CD4-positive, alpha-beta T cell (primary cell): ENCODE data around the gene CAP2. TPM values are rescaled to one million over a fixed set of nuclear protein-coding genes. Genes with fewer than 3 reads are reported as not detected.

Experiments used
- ATAC-seq: fragments of 200-7000 bp; cut with Tn5 transposase; one replicate; pipeline ENCODE4 v1.10.0; 2022; ENCODE audit warnings: mild to moderate bottlenecking; ENCODE audit not compliant: poor library complexity
- CTCF ChIA-PET: fragments of 350-600 bp; sonication (Branson Sonifier 250); formaldehyde crosslinking; loops from one replicate; lab custom pipeline; 2021; ENCODE audit warnings: antibody characterized with exemption, inconsistent platforms; lab: Charles Lee
- POLR2A ChIA-PET: fragments of 350-600 bp; sonication (Branson Sonifier 250); formaldehyde crosslinking; loops from one replicate; lab custom pipeline; 2021; ENCODE audit warnings: antibody characterized with exemption, inconsistent platforms; lab: Charles Lee
- DNase-seq, 14 experiments: peaks; one replicate each; pipeline ENCODE4 v3.0.0-alpha.2; 2013 to 2020; ENCODE audit warnings: mixed read lengths in 2 of 14
- H3K27ac ChIP-seq, 2 donors: one replicate each; pipeline versions ENCODE4 v1.5.1 to v1.7.0; 2013; ENCODE audit warnings: low read length in 2 of 2, low read depth in 1 of 2, mild to moderate bottlenecking in 1 of 2
- H3K27me3 ChIP-seq, 2 experiments: 1 replicate in 1 of 2; 2 replicates in 1 of 2; pipeline versions ENCODE4 v1.6.1 to v1.7.0; 2013; ENCODE audit warnings: low read length in 2 of 2, control low read depth in 1 of 2, mild to moderate bottlenecking in 1 of 2, moderate library complexity in 1 of 2; ENCODE audit not compliant: insufficient read depth in 2 of 2, control insufficient read depth in 1 of 2
- H3K36me3 ChIP-seq: one replicate; pipeline ENCODE4 v1.6.1; 2013; ENCODE audit warnings: low read length, control low read depth; ENCODE audit not compliant: insufficient read depth
- H3K4me1 ChIP-seq: one replicate; pipeline ENCODE4 v1.6.1; 2013; ENCODE audit warnings: low read length, control low read depth; ENCODE audit not compliant: insufficient read depth
- H3K4me3 ChIP-seq: one replicate; pipeline ENCODE4 v1.5.1; 2013; ENCODE audit warnings: mild to moderate bottlenecking, low read length, moderate library complexity
- H3K9me3 ChIP-seq, 2 experiments: 1 replicate in 1 of 2; 2 replicates in 1 of 2; pipeline versions ENCODE4 v1.6.1 to v1.7.0; 2013; ENCODE audit warnings: low read length in 2 of 2, mild to moderate bottlenecking in 2 of 2, control low read depth in 1 of 2, moderate library complexity in 1 of 2; ENCODE audit not compliant: control insufficient read depth in 1 of 2, insufficient read depth in 1 of 2
- H3K27ac Mint-ChIP-seq: one replicate; pipeline ENCODE4 v1.8.0; 2020; ENCODE audit warnings: mixed read lengths
- H3K27me3 Mint-ChIP-seq: one replicate; pipeline ENCODE4 v1.8.0; 2021; ENCODE audit warnings: mixed read lengths
- H3K36me3 Mint-ChIP-seq: one replicate; pipeline ENCODE4 v1.8.0; 2021; ENCODE audit warnings: low read depth, mixed read lengths
- H3K4me1 Mint-ChIP-seq: one replicate; pipeline ENCODE4 v1.8.0; 2021; ENCODE audit warnings: low read depth, mixed read lengths
- H3K4me3 Mint-ChIP-seq: one replicate; pipeline ENCODE4 v1.8.0; 2020; ENCODE audit warnings: mild to moderate bottlenecking, mixed read lengths
- H3K9me3 Mint-ChIP-seq: one replicate; pipeline ENCODE4 v1.8.0; 2020; ENCODE audit warnings: mixed read lengths
- intact Hi-C, 2 experiments: fragments of 100-400 bp; cut with DNase I in 1 of 2; cut with micrococcal nuclease in 1 of 2; formaldehyde crosslinking; loops; one replicate each; pipeline versions ENCODE4 v1.15.1 to v1.9.0; 2023 to 2025; cut with DNase I, micrococcal nuclease
- total RNA-seq, 174 experiments: library from RNA in 2 of 174; stranded (reverse) in 2 of 174; gene quantifications; one replicate each; pipeline ENCODE4 v1.2.3 and lab custom pipeline; 2021 to 2026
- TF ChIP-seq, protein P1 (sequence below): fragments of 200-600 bp; IDR thresholded peaks from one replicate; pipeline ENCODE4 v1.8.0; 2022; ENCODE audit warnings: antibody characterized with exemption, mild to moderate bottlenecking

Gene CAP2
- total RNA-seq, 2 experiments from 2014 or later, result not detected

DNA sequence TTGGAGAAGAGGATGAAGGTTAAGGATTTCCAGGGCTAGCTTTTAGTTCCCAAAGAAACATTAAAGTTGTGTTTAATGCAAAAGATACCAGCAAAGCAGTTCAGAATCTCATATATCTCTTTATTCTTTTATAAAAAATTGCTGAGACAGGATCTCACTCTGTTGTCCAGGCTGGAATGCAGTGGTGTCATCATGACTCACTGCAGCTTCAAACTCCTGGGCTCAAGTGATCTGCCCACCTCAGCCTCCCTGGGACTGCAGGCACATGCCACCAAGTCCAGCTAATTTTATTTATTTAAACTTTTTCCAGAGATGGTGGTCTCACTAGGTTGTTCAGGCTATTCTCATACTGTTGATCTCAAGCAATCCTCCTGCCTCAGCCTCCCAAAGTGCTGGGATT is 41.1 kb upstream of the CAP2 start:
- no peak overlapping the region for H3K27ac ChIP-seq
- no peaks in the 10 kb centered on the region for H3K36me3 ChIP-seq
- no peak overlapping the region for H3K4me3 Mint-ChIP-seq
- no peaks in the 10 kb centered on the region for H3K27me3 Mint-ChIP-seq
- intact Hi-C loops, result no loop called here
- ATAC-seq (no peak), DNase-seq (no peak)
- no peaks in the 10 kb centered on the region for H3K36me3 Mint-ChIP-seq
- ChIA-PET POLR2A (no interaction called here), CTCF (no interaction called here)
- H3K4me3 ChIP-seq, result no peak overlapping the region
- no peak overlapping the region for H3K27ac Mint-ChIP-seq
- H3K4me1 Mint-ChIP-seq, result no peaks in the 10 kb centered on the region
- TF ChIP-seq, protein P1, sequence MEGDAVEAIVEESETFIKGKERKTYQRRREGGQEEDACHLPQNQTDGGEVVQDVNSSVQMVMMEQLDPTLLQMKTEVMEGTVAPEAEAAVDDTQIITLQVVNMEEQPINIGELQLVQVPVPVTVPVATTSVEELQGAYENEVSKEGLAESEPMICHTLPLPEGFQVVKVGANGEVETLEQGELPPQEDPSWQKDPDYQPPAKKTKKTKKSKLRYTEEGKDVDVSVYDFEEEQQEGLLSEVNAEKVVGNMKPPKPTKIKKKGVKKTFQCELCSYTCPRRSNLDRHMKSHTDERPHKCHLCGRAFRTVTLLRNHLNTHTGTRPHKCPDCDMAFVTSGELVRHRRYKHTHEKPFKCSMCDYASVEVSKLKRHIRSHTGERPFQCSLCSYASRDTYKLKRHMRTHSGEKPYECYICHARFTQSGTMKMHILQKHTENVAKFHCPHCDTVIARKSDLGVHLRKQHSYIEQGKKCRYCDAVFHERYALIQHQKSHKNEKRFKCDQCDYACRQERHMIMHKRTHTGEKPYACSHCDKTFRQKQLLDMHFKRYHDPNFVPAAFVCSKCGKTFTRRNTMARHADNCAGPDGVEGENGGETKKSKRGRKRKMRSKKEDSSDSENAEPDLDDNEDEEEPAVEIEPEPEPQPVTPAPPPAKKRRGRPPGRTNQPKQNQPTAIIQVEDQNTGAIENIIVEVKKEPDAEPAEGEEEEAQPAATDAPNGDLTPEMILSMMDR, result no peak
- no peaks in the 10 kb centered on the region for H3K27me3 ChIP-seq
- no peaks in the 10 kb centered on the region for H3K9me3 Mint-ChIP-seq
- no peaks in the 10 kb centered on the region for H3K9me3 ChIP-seq
- H3K4me1 ChIP-seq, result no peaks in the 10 kb centered on the region

DNA sequence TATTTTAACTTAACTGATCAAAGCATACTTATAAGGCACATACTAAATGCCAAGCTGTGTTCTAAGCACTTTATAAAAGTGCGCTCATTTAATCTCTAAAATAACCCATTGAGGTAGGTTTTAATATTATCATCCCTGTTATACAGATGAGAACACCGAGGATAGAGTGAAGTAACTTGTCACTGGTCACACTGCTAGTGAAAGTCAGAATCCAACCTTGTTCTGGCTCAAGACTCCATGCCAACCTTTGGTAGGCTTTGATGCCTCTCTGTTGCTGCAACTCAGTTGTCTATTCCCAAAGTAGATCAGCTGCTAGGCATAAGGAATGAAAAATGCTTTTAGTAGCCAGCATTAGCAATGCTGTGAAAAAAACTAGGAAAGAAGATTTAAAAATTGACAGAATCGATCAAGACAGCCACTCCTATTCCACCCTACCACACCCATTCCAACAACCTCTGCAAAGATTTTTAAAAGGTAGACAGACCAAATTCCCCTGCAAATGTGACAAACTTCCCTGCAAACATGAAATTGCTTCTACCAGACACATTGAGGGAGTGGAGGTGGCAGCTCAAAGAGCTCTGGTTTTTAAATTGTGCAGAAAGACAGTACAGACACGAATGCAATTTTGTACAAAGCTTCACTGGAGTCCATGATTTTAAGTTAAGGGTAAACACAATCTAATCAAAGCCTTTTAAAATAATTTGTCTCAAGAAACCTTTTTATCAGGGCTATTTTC is 39.8 kb upstream of the CAP2 start:
- CTCF ChIA-PET, result no interaction called here
- H3K36me3 Mint-ChIP-seq, result no peaks in the 10 kb centered on the region
- Histone ChIP-seq H3K9me3 (no peaks in the 10 kb centered on the region), H3K36me3 (no peaks in the 10 kb centered on the region), H3K4me1 (no peaks in the 10 kb centered on the region), H3K4me3 (no peak overlapping the region), H3K27me3 (no peaks in the 10 kb centered on the region), H3K27ac (no peak overlapping the region)
- POLR2A ChIA-PET, result no interaction called here
- no peaks in the 10 kb centered on the region for H3K9me3 Mint-ChIP-seq
- ATAC-seq (no peak), DNase-seq (no peak)
- H3K27ac Mint-ChIP-seq, result no peak overlapping the region
- intact Hi-C loops, result no loop called here
- H3K4me3 Mint-ChIP-seq, result no peak overlapping the region
- no peaks in the 10 kb centered on the region for H3K27me3 Mint-ChIP-seq
- TF ChIP-seq, protein P1, result no peak
- H3K4me1 Mint-ChIP-seq, result no peaks in the 10 kb centered on the region

DNA sequence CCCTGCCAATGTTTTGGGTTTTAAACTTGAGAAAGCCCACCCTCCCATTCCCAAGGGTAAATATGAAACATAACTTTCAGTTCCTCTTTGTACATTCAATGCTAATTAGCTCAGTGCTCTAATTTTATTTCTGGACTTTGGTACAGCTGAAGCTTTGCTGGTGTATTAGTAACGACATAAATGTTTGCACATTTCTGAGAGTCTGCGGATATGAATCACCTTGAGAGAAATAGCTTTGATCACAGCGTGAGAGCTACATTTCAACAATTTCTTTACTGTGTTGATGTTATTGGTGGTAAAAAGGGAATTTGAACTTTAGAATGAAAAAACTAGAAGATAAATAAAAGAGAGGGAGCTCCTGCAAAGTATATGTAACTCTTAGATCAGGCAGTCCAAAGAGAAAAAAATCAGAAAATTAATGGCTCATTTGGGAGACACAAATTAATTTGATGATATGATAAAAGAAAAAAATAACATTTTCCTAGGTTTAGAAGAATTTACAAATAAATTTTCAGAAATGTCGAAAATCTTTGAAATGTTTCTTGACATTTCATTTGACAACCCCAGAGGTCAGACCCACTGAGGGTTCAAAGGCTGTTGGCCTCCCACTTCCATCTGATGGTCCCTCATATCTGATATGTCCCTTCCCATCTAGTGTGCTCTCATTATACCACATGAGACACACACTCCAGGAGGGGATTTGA is 38.5 kb upstream of the CAP2 start:
- no peaks in the 10 kb centered on the region for H3K27me3 ChIP-seq
- TF ChIP-seq, protein P1, result no peak
- Mint-ChIP-seq H3K9me3 (peaks cover 2% of the 10 kb centered on the region), H3K27me3 (no peaks in the 10 kb centered on the region), H3K4me3 (no peak overlapping the region), H3K36me3 (no peaks in the 10 kb centered on the region), H3K27ac (no peak overlapping the region), H3K4me1 (no peaks in the 10 kb centered on the region)
- ATAC-seq (no peak), DNase-seq (no peak)
- H3K9me3 ChIP-seq, result no peaks in the 10 kb centered on the region
- H3K36me3 ChIP-seq, result no peaks in the 10 kb centered on the region
- intact Hi-C loops, result no loop called here
- no peak overlapping the region for H3K4me3 ChIP-seq
- POLR2A ChIA-PET, result no interaction called here
- CTCF ChIA-PET, result no interaction called here
- no peaks in the 10 kb centered on the region for H3K4me1 ChIP-seq
- H3K27ac ChIP-seq, result no peak overlapping the region
